ENCODE data around the gene SLC4A1AP. TPM values are rescaled to one million over a fixed set of nuclear protein-coding genes. Genes with fewer than 3 reads are reported as not detected.

The SLC4A1AP gene
- total and polyA plus RNA-seq, 2 of the 13 experiments (the other 11 are each of a cell fraction or from before 2014, with no cell fraction given) = 15.3 to 44.6 TPM

DNA sequence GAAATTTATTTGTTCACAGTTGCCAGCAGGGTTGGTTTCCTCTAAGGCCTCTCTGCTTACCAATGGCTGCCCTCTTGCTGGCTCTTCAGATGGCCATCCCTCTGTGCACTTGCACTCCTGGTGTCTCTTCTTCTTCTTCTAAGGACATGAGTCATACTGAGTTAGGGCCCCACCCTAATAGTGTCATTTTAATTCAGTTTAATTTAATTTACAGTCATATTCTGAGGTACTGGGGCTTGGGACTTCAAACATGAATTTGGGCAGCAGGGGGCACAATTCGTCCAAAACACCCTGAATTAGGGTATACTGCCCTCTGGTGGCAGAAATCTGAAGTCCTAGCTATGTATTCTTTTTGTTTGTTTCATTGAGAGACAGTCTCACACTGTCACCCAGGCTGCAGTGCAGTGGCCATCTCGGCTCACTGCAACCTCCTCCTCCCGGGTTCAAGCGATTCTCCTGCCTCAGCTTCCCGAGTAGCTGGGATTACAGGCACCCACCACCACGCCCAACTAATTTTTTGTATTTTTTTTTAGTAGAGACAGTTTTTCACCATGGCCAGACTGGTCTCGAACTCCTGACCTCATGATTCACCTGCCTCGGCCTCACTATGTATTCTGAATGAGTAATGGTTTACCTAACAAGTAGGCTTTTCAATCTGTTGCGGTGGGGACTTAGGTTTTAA lies 19.8 kb downstream of the SLC4A1AP start (continued):
- TF ChIP-seq ZEB1 (IDR thresholded peaks at IDR 0.05; ENCODE audit: insufficient replicate concordance, low read depth) (peak; percentile 58), ZNF75D (CRISPR knock-in tag; IDR thresholded peaks at IDR 0.05; ENCODE audit: borderline replicate concordance) (no peak), CBFB (CRISPR knock-in tag; IDR thresholded peaks at IDR 0.05) (no peak), ZNF619 (CRISPR knock-in tag; IDR thresholded peaks at IDR 0.05) (no peak), ZNF3 (CRISPR knock-in tag; IDR thresholded peaks at IDR 0.05) (no peak), SKIL (CRISPR knock-in tag; IDR thresholded peaks at IDR 0.05; ENCODE audit: borderline replicate concordance) (no peak), EHMT2 (IDR thresholded peaks at IDR 0.05; ENCODE audit: borderline replicate concordance, low read depth, low read length) (peak; percentile 53; the same call in 1 of the 2 replicates), ZNF484 (CRISPR knock-in tag; IDR thresholded peaks at IDR 0.05; ENCODE audit: borderline replicate concordance, low read depth) (no peak), ZNF775 (CRISPR knock-in tag; IDR thresholded peaks at IDR 0.05; ENCODE audit: borderline replicate concordance) (no peak), SALL1 (CRISPR knock-in tag; IDR thresholded peaks at IDR 0.05) (peak; percentile 18; the same call in 1 of the 2 replicates), SMAD1 (CRISPR knock-in tag; IDR thresholded peaks at IDR 0.05; ENCODE audit: borderline replicate concordance, low read depth) (0 out of 2 replicates have a peak, but pooled peaks have one; percentile 36), ZNF792 (CRISPR knock-in tag; IDR thresholded peaks at IDR 0.05) (0 out of 2 replicates have a peak, but pooled peaks have one; percentile 61), ZNF614 (CRISPR knock-in tag; IDR thresholded peaks at IDR 0.05; ENCODE audit: borderline replicate concordance) (0 out of 2 replicates have a peak, but pooled peaks have one; percentile 16), ZNF598 (CRISPR knock-in tag; IDR thresholded peaks at IDR 0.05; ENCODE audit: borderline replicate concordance) (no peak), ZNF782 (CRISPR knock-in tag; IDR thresholded peaks at IDR 0.05; ENCODE audit: borderline replicate concordance) (peak; percentile 64; the same call in 1 of the 2 replicates), KDM4B (CRISPR knock-in tag; IDR thresholded peaks at IDR 0.05) (no peak), POGZ (CRISPR knock-in tag; IDR thresholded peaks at IDR 0.05) (peak; percentile 37; the same call in 1 of the 2 replicates), EZH2 (conservative IDR thresholded peaks at IDR 0.05; ENCODE audit: low read depth, low read length) (no peak), NONO (IDR thresholded peaks at IDR 0.05) (no peak), NONO (CRISPR knock-in tag; conservative IDR thresholded peaks at IDR 0.05) (peak; percentile 48; the same call in 1 of the 2 replicates), ZNF574 (CRISPR knock-in tag; IDR thresholded peaks at IDR 0.05) (peak; percentile 52; the same call in 1 of the 2 replicates), CCDC6 (CRISPR knock-in tag; IDR thresholded peaks at IDR 0.05) (no peak)
- TF ChIP-seq, protein P1, sequence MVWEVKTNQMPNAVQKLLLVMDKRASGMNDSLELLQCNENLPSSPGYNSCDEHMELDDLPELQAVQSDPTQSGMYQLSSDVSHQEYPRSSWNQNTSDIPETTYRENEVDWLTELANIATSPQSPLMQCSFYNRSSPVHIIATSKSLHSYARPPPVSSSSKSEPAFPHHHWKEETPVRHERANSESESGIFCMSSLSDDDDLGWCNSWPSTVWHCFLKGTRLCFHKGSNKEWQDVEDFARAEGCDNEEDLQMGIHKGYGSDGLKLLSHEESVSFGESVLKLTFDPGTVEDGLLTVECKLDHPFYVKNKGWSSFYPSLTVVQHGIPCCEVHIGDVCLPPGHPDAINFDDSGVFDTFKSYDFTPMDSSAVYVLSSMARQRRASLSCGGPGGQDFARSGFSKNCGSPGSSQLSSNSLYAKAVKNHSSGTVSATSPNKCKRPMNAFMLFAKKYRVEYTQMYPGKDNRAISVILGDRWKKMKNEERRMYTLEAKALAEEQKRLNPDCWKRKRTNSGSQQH (CRISPR knock-in tag; IDR thresholded peaks at IDR 0.05; ENCODE audit: low read depth) = 0 out of 2 replicates have a peak, but pooled peaks have one; percentile 55
- TF ChIP-seq, protein P2, sequence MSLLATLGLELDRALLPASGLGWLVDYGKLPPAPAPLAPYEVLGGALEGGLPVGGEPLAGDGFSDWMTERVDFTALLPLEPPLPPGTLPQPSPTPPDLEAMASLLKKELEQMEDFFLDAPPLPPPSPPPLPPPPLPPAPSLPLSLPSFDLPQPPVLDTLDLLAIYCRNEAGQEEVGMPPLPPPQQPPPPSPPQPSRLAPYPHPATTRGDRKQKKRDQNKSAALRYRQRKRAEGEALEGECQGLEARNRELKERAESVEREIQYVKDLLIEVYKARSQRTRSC (CRISPR knock-in tag; IDR thresholded peaks at IDR 0.05; ENCODE audit: low read depth) = no peak

Data from HepG2 (cell line).